Measurements from ENCODE around the gene IRAK1BP1.
"Not testable (repeated sequence)": the region's sequence is repeated elsewhere in the genome, so short reads cannot be mapped to it uniquely, and the experiment has no call there.

Gene IRAK1BP1

DNA sequence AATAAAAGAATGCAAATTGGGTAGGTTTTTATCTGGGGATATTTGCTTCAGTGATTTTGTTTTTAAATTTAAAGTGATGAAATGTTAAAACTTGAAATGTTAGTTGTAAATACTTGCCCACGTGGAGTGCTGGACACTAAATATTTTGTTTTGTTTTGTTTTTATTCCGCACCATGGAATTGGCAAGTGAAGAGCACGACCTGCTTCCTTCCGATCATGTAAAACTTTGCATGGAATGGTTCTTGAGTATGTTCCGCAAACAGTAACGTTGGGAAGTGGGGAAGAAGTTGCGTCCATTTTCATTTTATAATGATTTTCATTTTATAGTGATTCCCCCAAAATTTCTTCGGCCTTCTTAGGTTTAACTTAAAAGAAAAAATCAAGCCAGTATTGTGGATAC is 765 bp downstream of the IRAK1BP1 start:
- H3K4me1 ChIP-seq (ENCODE audit: low read length): peaks cover 11% of the 10 kb centered on the region
- H3K9ac ChIP-seq (ENCODE audit: low read length): peak overlapping the region; percentile 83
- peak overlapping the region; percentile 95 for H2AFZ ChIP-seq (ENCODE audit: low read depth, low read length)
- H3K4me2 ChIP-seq (ENCODE audit: low read length): peak overlapping the region; percentile 84
- peak overlapping the region; percentile 63 for H3K27ac ChIP-seq (ENCODE audit: low read length)
- peaks cover 28% of the 10 kb centered on the region for H3K79me2 ChIP-seq (ENCODE audit: low read length)
- no peak for TF ChIP-seq EZH2phosphoT487 (IDR thresholded peaks at IDR 0.05; ENCODE audit: low read depth)
- TF ChIP-seq, protein P1, sequence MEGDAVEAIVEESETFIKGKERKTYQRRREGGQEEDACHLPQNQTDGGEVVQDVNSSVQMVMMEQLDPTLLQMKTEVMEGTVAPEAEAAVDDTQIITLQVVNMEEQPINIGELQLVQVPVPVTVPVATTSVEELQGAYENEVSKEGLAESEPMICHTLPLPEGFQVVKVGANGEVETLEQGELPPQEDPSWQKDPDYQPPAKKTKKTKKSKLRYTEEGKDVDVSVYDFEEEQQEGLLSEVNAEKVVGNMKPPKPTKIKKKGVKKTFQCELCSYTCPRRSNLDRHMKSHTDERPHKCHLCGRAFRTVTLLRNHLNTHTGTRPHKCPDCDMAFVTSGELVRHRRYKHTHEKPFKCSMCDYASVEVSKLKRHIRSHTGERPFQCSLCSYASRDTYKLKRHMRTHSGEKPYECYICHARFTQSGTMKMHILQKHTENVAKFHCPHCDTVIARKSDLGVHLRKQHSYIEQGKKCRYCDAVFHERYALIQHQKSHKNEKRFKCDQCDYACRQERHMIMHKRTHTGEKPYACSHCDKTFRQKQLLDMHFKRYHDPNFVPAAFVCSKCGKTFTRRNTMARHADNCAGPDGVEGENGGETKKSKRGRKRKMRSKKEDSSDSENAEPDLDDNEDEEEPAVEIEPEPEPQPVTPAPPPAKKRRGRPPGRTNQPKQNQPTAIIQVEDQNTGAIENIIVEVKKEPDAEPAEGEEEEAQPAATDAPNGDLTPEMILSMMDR (IDR thresholded peaks at IDR 0.05; ENCODE audit: low read depth, low read length): no peak
- peak overlapping the region; percentile 82 for H3K4me3 ChIP-seq (ENCODE audit: low read length)
- no peaks in the 10 kb centered on the region for H3K9me3 ChIP-seq (ENCODE audit: insufficient read depth, low read length)
- H4K20me1 ChIP-seq (ENCODE audit: insufficient read depth, low read length): no peaks in the 10 kb centered on the region
- peaks cover 5% of the 10 kb centered on the region for H3K36me3 ChIP-seq (replicated peaks; ENCODE audit: low read depth, low read length)
- H3K27me3 ChIP-seq (ENCODE audit: low read depth, low read length): no peaks in the 10 kb centered on the region

DNA sequence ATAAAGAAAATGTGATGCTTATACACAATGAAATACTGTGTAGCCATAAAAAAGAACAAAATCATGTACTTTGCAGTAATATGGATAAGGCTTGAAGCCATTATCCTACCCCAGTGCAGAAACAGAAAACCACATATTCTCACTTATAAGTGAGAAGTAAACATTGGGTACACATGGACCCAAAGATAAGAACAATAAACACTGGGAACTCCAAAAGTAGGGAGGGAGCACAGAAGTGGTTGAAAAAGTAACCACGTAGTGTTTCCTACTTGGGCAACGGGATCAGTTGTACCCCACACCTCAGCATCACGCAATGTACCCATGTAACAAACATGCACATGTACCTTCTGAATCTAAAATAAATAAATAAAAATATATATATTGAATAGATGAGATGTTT is 8.2 kb downstream of the IRAK1BP1 start:
- Histone ChIP-seq H3K79me2 (ENCODE audit: low read length) (0 out of 2 replicates have a peak, but pooled peaks cover 7% of the 10 kb centered on the region), H3K4me1 (ENCODE audit: low read length) (no peaks in the 10 kb centered on the region), H4K20me1 (ENCODE audit: insufficient read depth, low read length) (no peaks in the 10 kb centered on the region), H3K9me3 (ENCODE audit: insufficient read depth, low read length) (no peaks in the 10 kb centered on the region), H3K9ac (ENCODE audit: low read length) (no peak overlapping the region), H3K27ac (ENCODE audit: low read length) (no peak overlapping the region), H3K36me3 (replicated peaks; ENCODE audit: low read depth, low read length) (peaks cover 27% of the 10 kb centered on the region), H3K27me3 (ENCODE audit: low read depth, low read length) (no peaks in the 10 kb centered on the region), H2AFZ (ENCODE audit: low read depth, low read length) (no peak overlapping the region), H3K4me3 (ENCODE audit: low read length) (no peak overlapping the region), H3K4me2 (ENCODE audit: low read length) (no peak overlapping the region)
- no peak for TF ChIP-seq EZH2phosphoT487 (IDR thresholded peaks at IDR 0.05; ENCODE audit: low read depth)
- TF ChIP-seq, protein P1 (IDR thresholded peaks at IDR 0.05; ENCODE audit: low read depth, low read length): no peak

- no peak overlapping the region for H3K9ac ChIP-seq (ENCODE audit: low read length)
- H2AFZ ChIP-seq (ENCODE audit: low read depth, low read length): no peak overlapping the region
- no peak overlapping the region for H3K4me2 ChIP-seq (ENCODE audit: low read length)
Observed at GRCh38 chr6:78883651-78884050, 16.3 kb downstream of the IRAK1BP1 start.

GRCh38 chr6:78889901-78890300 is 22.6 kb downstream of the IRAK1BP1 start:
- H4K20me1 ChIP-seq (ENCODE audit: insufficient read depth, low read length); H3K9me3 ChIP-seq (ENCODE audit: insufficient read depth, low read length); H2AFZ ChIP-seq (ENCODE audit: low read depth, low read length); H3K79me2 ChIP-seq (ENCODE audit: low read length); H3K4me2 ChIP-seq (ENCODE audit: low read length); H3K27ac ChIP-seq (ENCODE audit: low read length); H3K4me1 ChIP-seq (ENCODE audit: low read length); H3K9ac ChIP-seq (ENCODE audit: low read length); H3K4me3 ChIP-seq (ENCODE audit: low read length); H3K27me3 ChIP-seq (ENCODE audit: low read depth, low read length): not testable (repeated sequence)
- peaks cover 12% of the 10 kb centered on the region for H3K36me3 ChIP-seq (replicated peaks; ENCODE audit: low read depth, low read length)

More at GRCh38 chr6:78883651-78884050, 16.3 kb downstream of the IRAK1BP1 start:
- Histone ChIP-seq H3K27ac (ENCODE audit: low read length) (no peak overlapping the region), H3K79me2 (ENCODE audit: low read length) (no peaks in the 10 kb centered on the region), H3K9me3 (ENCODE audit: insufficient read depth, low read length) (no peaks in the 10 kb centered on the region), H3K36me3 (replicated peaks; ENCODE audit: low read depth, low read length) (peaks cover 14% of the 10 kb centered on the region), H3K4me3 (ENCODE audit: low read length) (no peak overlapping the region), H3K4me1 (ENCODE audit: low read length) (no peaks in the 10 kb centered on the region), H3K27me3 (ENCODE audit: low read depth, low read length) (no peaks in the 10 kb centered on the region), H4K20me1 (ENCODE audit: insufficient read depth, low read length) (no peaks in the 10 kb centered on the region)
- TF ChIP-seq, protein P1 (IDR thresholded peaks at IDR 0.05; ENCODE audit: low read depth, low read length): no peak
- no peak for TF ChIP-seq EZH2phosphoT487 (IDR thresholded peaks at IDR 0.05; ENCODE audit: low read depth)

GRCh38 chr6:78896227-78896626 is 28.9 kb downstream of the IRAK1BP1 start:
- Histone ChIP-seq H2AFZ (ENCODE audit: low read depth, low read length) (no peak overlapping the region), H3K79me2 (ENCODE audit: low read length) (no peaks in the 10 kb centered on the region), H3K4me1 (ENCODE audit: low read length) (no peaks in the 10 kb centered on the region), H3K27ac (ENCODE audit: low read length) (no peak overlapping the region), H3K9ac (ENCODE audit: low read length) (no peak overlapping the region), H3K4me3 (ENCODE audit: low read length) (no peak overlapping the region), H3K9me3 (ENCODE audit: insufficient read depth, low read length) (no peaks in the 10 kb centered on the region), H3K27me3 (ENCODE audit: low read depth, low read length) (no peaks in the 10 kb centered on the region), H3K36me3 (replicated peaks; ENCODE audit: low read depth, low read length) (peaks cover 4% of the 10 kb centered on the region), H4K20me1 (ENCODE audit: insufficient read depth, low read length) (no peaks in the 10 kb centered on the region), H3K4me2 (ENCODE audit: low read length) (no peak overlapping the region)
- TF ChIP-seq EZH2phosphoT487 (IDR thresholded peaks at IDR 0.05; ENCODE audit: low read depth): no peak
- TF ChIP-seq, protein P1 (IDR thresholded peaks at IDR 0.05; ENCODE audit: low read depth, low read length): no peak

Measured in OCI-LY3 (cell line).